Esophagus muscularis mucosa (tissue), 4 donors: ENCODE measurements around the gene PPP2R5B. TPM values are rescaled to one million over a fixed set of nuclear protein-coding genes. Genes with fewer than 3 reads are reported as not detected.

Experiments used
- DNase-seq: peaks from one replicate; pipeline ENCODE4 v3.0.0-alpha.2; 2017; ENCODE audit errors: extremely low spot score
- H3K27ac ChIP-seq, 4 donors: fragments of 200-600 bp; sonication (generic); replicated peaks in 1 of 4; 1 replicate in 3 of 4; 2 replicates in 1 of 4; pipeline ENCODE4 v1.5.1; 2016 to 2019; ENCODE audit warnings: mild to moderate bottlenecking in 1 of 4
- H3K27me3 ChIP-seq, 4 donors: fragments of 200-600 bp; sonication (generic); one replicate each; pipeline versions ENCODE4 v1.5.1 to v1.6.0; 2016 to 2019
- H3K36me3 ChIP-seq, 4 donors: fragments of 200-600 bp; sonication (generic); one replicate each; pipeline ENCODE4 v1.5.1; 2016 to 2019
- H3K4me1 ChIP-seq, 4 donors: fragments of 200-600 bp; sonication (generic); one replicate each; pipeline ENCODE4 v1.5.1; 2016 to 2019
- H3K4me3 ChIP-seq, 4 donors: fragments of 200-600 bp; sonication (generic); 1 replicate in 2 of 4; 2 replicates in 2 of 4; pipeline ENCODE4 v1.5.1; 2016 to 2019; ENCODE audit warnings: mild to moderate bottlenecking in 4 of 4, moderate library complexity in 1 of 4
- H3K9me3 ChIP-seq, 4 donors: fragments of 200-600 bp; sonication (generic); 1 replicate in 3 of 4; 2 replicates in 1 of 4; pipeline ENCODE4 v1.5.1; 2016 to 2019
- EP300 ChIP-seq: sonication (generic); formaldehyde crosslinking; IDR thresholded peaks from one replicate; pipeline ENCODE4 v1.6.1; 2017; ENCODE audit warnings: antibody characterized with exemption
- POLR2A ChIP-seq: fragments of 450-650 bp; IDR thresholded peaks from one replicate; pipeline ENCODE4 v1.6.1; 2017; ENCODE audit warnings: antibody characterized with exemption, moderate library complexity, mild to moderate bottlenecking, low read depth
- POLR2AphosphoS5 ChIP-seq, 2 donors: sonication (generic); formaldehyde crosslinking; IDR thresholded peaks; one replicate each; pipeline ENCODE4 v1.6.1; 2017; ENCODE audit warnings: antibody characterized with exemption in 2 of 2
- WGBS: methylation state at CpG from one replicate; pipeline ENCODE4 v1.1.5; 2018; 5-methylcytosine and 5-hydroxymethylcytosine counted together
- intact Hi-C: fragments of 100-400 bp; cut with DNase I; formaldehyde crosslinking; loops from one replicate; pipeline ENCODE4 v1.15.1; 2023
- total RNA-seq, 4 donors: library from RNA; depleted of rRNA; stranded (reverse); fragments of >200 nt; gene quantifications; one replicate each; pipeline versions ENCODE4 v1.1.0 to v1.2.1, GENCODE V29; 2016
- TF ChIP-seq, protein P1 (sequence below), 3 experiments: fragments of 200-600 bp in 2 of 3; fragments of 450-650 bp in 1 of 3; sonication (generic) in 2 of 3; IDR thresholded peaks; one replicate each; pipeline ENCODE4 v1.5.1; 2017 to 2019; ENCODE audit warnings: antibody characterized with exemption in 3 of 3, mild to moderate bottlenecking in 2 of 3, moderate library complexity in 1 of 3

PPP2R5B gene
- total RNA-seq, 4 donors from 2014 or later = 24.1 to 38.8 (median 29.0) TPM

DNA sequence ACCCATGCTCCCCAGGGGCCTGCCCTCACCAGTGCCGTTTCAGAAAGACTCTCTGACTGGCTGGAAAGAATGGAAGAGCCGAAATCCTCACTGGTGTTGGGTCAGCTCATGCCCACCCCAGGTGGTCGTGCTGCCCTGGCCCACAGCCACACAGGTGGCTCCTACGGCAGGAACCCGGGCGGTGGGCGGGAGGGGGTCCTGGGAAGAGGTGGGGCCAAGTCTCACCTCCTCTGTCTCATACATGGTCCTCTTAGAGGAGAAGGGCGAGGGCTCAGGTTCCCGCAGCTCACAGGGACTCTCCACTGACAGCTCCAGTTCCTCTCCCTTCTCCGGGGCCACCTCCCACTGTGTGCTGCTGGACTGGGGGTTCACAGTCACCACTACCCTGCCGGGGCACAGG is 15.7 kb upstream of the PPP2R5B start:
- Histone ChIP-seq H3K4me3 (no peak overlapping the region), H3K9me3 (no peaks in the 10 kb centered on the region), H3K36me3 (peaks cover 80 to 100% (median 97%) of the 10 kb centered on the region in 4 donors), H3K4me1 (no peaks in the 10 kb centered on the region), H3K27me3 (no peaks in the 10 kb centered on the region), H3K27ac (no peak overlapping the region)
- 89% methylated on average over 3 of the region's 11 CpGs for WGBS
- TF ChIP-seq, protein P1, sequence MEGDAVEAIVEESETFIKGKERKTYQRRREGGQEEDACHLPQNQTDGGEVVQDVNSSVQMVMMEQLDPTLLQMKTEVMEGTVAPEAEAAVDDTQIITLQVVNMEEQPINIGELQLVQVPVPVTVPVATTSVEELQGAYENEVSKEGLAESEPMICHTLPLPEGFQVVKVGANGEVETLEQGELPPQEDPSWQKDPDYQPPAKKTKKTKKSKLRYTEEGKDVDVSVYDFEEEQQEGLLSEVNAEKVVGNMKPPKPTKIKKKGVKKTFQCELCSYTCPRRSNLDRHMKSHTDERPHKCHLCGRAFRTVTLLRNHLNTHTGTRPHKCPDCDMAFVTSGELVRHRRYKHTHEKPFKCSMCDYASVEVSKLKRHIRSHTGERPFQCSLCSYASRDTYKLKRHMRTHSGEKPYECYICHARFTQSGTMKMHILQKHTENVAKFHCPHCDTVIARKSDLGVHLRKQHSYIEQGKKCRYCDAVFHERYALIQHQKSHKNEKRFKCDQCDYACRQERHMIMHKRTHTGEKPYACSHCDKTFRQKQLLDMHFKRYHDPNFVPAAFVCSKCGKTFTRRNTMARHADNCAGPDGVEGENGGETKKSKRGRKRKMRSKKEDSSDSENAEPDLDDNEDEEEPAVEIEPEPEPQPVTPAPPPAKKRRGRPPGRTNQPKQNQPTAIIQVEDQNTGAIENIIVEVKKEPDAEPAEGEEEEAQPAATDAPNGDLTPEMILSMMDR (IDR thresholded peaks at IDR 0.05) = no peak
- no peak for TF ChIP-seq EP300
- TF ChIP-seq POLR2AphosphoS5 (IDR thresholded peaks at IDR 0.05) = no peak
- TF ChIP-seq POLR2A = no peak
- DNase-seq = no peak
- intact Hi-C loops = no loop called here

DNA sequence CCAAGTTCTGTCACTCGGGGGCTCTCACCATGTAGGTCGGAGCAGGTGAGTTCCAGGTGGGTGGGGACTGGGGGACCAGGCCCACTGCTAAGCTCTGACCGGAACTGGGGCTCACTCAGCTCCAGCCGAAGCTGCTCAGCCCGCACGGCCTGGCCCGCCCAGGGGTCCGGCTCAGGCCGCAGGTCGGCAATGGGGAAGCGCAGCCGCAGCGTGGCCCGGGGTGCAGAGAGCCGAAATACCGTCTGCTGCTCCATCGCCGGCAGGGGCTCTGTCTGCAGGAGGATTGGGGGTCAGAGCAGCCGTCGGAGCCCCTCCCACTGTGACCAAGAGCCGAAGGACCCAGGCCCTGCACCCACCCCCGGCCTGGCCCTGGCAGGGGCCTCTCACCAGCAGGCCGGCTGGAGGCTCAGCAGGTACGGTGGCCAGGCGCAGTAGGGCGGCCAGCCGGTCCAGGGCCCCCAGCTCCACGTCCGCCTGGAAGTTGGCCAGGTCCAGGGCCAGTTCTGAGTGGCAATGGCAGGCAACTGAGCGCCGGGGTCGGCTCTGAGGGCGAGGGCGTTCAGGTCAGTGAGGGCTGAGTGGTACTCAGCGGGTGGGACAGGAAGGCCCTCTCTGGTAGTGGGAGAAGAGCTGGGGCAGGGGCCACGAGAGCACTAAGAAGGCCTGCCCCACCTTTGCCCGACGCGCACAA is 14.7 kb upstream of the PPP2R5B start:
- H3K27me3 ChIP-seq = no peaks in the 10 kb centered on the region
- intact Hi-C loops = no loop called here
- H3K9me3 ChIP-seq = no peaks in the 10 kb centered on the region
- H3K27ac ChIP-seq = no peak overlapping the region
- no peak overlapping the region for H3K4me3 ChIP-seq
- H3K4me1 ChIP-seq = peaks cover 0 to 7% (median 2%) of the 10 kb centered on the region in 4 donors
- WGBS = 88% methylated on average over 15 of the region's 39 CpGs
- TF ChIP-seq POLR2A (no peak), POLR2AphosphoS5 (IDR thresholded peaks at IDR 0.05) (no peak), EP300 (no peak)
- TF ChIP-seq, protein P1 (IDR thresholded peaks at IDR 0.05) = no peak
- H3K36me3 ChIP-seq = peaks cover 80 to 100% (median 96%) of the 10 kb centered on the region in 4 donors
- DNase-seq = no peak

DNA sequence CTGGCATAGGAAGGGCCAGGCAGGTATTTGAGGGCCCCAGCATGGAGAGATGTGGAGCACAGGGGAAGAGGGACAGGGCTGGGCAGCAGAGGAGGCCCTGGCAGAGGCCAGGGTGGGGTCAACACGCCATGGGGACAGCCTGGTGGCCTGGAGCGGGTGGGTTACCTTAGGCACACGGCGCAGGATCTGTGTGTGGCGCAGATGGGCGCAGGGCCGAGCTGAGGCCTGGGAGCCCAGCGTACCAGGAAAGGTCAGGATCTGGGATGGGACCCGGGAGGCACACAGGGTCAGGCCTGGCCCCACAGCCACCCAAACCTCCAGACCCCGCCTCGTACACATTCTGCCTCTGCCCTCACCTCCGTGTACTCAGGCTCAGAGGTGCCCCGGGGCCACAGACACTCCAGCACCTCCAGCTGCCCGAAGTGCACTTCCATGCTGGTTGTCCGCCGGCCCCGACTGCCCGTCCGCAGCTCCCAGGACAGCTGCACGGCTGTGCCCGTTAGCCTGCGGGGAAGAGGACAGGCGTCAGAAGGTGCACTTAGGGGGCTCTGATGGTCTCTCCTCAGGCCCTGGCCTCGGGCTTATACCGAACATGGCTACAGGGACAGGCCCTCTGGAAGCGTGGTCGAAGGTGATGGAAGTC is 13.9 kb upstream of the PPP2R5B start:
- Histone ChIP-seq H3K4me1 (peaks cover 5 to 15% (median 10%) of the 10 kb centered on the region in 4 donors), H3K9me3 (no peaks in the 10 kb centered on the region), H3K27ac (no peak overlapping the region), H3K4me3 (no peak overlapping the region), H3K36me3 (peaks cover 72 to 93% (median 89%) of the 10 kb centered on the region in 4 donors), H3K27me3 (no peaks in the 10 kb centered on the region)
- 88% methylated on average over 21 of the region's 27 CpGs for WGBS
- TF ChIP-seq POLR2AphosphoS5 (IDR thresholded peaks at IDR 0.05) (no peak), POLR2A (no peak), EP300 (no peak)
- TF ChIP-seq, protein P1 (IDR thresholded peaks at IDR 0.05) = no peak
- no peak for DNase-seq
- intact Hi-C loops = no loop called here

DNA sequence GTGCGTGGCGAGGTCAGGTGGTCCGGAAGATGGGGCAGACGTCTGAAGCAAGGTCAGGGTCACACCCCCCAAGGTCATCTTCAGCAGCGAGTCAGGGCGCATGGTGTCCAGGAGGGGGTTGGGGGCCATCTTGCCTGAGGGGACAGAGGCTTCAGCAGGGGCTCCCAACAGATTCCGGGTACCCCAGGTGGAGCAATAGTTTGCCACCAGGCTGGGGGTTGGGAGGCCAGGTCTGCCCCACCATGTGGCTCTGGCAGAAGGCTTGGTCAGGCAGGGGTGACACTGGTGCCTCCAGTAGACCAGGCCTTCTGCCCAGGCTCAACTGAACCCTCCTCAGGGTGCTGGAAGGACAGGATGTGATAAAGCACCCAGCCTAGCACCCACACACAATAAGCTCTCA is 13.3 kb upstream of the PPP2R5B start:
- DNase-seq = no peak
- TF ChIP-seq POLR2AphosphoS5 (IDR thresholded peaks at IDR 0.05) (no peak), POLR2A (no peak), EP300 (no peak)
- TF ChIP-seq, protein P1 (IDR thresholded peaks at IDR 0.05) = no peak
- Histone ChIP-seq H3K27me3 (no peaks in the 10 kb centered on the region), H3K4me1 (peaks cover 11 to 21% (median 15%) of the 10 kb centered on the region in 4 donors), H3K9me3 (no peaks in the 10 kb centered on the region), H3K36me3 (peaks cover 66 to 88% (median 83%) of the 10 kb centered on the region in 4 donors), H3K4me3 (no peak overlapping the region), H3K27ac (no peak overlapping the region)
- WGBS = 77% methylated on average over 7 of the region's 7 CpGs
- intact Hi-C loops = no loop called here
